Measurements from ENCODE around the gene EPM2AIP1.

EPM2AIP1 gene

DNA sequence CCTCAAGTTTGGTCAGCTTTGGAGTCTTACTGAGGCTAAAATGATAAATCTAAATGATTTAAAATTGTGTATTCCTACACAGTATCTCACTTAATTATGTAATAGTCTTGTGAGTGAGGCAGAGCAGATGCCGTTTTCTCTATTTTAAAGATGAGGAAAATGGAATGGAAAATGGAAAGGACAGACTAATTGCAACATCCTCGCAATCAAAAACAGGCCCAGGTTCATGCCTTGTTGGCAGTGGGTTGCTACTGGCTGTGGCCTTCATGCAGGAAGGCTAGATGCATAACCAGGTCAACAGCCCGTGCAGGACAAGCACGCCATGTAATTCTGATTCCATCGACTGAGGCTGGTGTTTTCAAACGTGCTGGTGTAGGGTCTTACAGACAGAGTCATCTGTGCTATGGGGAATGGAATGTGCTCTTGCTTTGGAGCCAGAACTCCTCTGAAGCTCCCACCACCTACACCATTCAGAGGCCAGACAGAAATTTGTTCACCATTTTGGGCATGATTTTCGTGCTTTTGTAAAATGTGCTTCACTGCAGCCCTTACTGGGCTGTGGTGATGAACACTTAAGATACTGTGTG is 38.3 kb upstream of the EPM2AIP1 start:
- no peak for DNase-seq (ENCODE audit: extremely low read depth, low read depth)
- TF ChIP-seq, protein P1, sequence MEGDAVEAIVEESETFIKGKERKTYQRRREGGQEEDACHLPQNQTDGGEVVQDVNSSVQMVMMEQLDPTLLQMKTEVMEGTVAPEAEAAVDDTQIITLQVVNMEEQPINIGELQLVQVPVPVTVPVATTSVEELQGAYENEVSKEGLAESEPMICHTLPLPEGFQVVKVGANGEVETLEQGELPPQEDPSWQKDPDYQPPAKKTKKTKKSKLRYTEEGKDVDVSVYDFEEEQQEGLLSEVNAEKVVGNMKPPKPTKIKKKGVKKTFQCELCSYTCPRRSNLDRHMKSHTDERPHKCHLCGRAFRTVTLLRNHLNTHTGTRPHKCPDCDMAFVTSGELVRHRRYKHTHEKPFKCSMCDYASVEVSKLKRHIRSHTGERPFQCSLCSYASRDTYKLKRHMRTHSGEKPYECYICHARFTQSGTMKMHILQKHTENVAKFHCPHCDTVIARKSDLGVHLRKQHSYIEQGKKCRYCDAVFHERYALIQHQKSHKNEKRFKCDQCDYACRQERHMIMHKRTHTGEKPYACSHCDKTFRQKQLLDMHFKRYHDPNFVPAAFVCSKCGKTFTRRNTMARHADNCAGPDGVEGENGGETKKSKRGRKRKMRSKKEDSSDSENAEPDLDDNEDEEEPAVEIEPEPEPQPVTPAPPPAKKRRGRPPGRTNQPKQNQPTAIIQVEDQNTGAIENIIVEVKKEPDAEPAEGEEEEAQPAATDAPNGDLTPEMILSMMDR (IDR thresholded peaks at IDR 0.05; ENCODE audit: low read depth, low read length): no peak

DNA sequence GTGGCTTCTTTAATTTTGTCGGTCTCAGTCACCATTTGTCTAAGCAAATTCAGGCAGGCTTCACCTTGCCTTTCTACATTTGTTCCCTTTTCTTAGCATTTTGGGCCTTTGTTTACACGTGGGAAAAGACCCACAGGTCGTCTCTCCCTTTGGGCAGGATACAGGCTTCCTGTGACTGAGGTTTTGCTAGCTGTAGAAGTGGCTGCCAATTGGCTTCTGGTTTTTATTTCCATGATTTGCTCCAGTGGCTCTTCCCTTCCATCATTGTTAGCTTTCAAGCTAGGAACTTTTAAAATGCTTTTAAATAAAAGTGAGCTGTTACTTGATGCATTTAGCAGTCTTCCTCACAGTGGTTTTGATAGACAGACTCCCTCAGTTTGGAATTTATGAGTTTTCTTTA is 37.7 kb upstream of the EPM2AIP1 start:
- TF ChIP-seq, protein P1 (IDR thresholded peaks at IDR 0.05; ENCODE audit: low read depth, low read length): no peak
- DNase-seq (ENCODE audit: extremely low read depth, low read depth): no peak

DNA sequence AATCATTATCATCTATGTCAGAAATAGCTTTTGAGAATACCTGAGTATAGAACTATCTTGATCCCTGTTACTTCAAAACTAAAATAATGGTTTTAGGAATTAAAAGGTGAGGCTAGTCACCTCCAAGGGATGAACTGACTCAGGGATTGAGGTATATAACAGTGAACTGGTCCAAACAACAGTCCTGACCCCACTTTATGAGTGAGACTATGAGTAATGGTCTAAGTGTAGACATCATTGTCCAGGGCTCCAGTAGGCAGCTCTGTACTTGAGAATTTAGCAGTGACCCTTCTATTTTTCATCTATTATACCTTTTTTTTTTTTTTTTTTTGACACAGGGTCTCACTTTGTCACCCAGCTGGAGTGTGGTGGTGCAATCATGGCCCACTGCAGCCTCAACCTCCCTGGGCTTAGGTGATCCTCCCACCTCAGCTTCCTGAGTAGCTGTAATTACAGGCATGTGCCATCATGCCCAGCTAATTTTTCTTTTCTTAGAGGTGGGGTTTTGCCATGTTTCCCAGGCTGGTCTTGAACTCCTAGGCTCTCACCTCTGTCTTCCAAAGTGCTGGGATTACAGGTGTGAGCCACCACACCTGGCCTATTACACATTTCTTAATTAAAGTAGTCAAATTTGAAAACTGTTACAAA is 36.7 kb upstream of the EPM2AIP1 start:
- DNase-seq (ENCODE audit: extremely low read depth, low read depth): no peak
- TF ChIP-seq, protein P1 (IDR thresholded peaks at IDR 0.05; ENCODE audit: low read depth, low read length): no peak

DNA sequence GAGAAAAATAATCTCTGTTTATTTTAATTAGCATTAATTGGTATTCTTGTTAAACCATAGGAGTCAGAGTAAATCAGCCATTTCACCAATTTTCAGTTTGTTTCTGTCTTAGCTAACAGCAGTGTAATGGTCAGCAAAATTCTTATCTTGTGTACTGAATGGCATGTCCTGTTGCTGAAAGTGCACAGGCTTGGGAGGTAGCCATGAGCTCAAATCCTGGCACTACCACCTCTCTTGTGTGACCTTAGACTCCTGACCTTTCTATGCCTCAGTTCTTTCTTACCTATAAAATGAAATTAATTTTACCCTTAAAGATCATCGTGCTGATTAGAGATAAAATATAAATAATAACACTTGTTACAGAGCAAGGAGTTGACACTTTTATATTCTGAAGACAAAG is 36.2 kb upstream of the EPM2AIP1 start:
- DNase-seq (ENCODE audit: extremely low read depth, low read depth): no peak
- TF ChIP-seq, protein P1 (IDR thresholded peaks at IDR 0.05; ENCODE audit: low read depth, low read length): no peak

DNA sequence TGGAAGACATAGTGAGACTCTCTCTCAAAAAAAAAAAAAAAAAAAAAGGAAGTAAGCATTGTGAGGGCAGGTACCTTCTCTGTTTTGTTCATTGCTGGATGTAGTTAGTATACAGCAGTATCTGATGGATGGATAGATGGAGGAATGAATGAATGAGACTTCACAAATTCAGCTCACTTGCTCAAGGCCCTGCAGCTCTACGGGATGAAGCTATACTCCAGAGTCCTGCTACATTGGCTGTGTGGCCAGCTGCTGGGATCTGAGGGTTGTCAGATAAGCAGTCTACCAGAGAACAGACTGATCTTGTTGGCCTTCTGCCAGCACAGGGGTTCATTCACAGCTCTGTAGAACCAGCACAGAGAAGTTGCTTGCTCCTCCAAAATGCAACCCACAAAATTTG is 35.4 kb upstream of the EPM2AIP1 start:
- no peak for DNase-seq (ENCODE audit: extremely low read depth, low read depth)
- TF ChIP-seq, protein P1 (IDR thresholded peaks at IDR 0.05; ENCODE audit: low read depth, low read length): no peak

DNA sequence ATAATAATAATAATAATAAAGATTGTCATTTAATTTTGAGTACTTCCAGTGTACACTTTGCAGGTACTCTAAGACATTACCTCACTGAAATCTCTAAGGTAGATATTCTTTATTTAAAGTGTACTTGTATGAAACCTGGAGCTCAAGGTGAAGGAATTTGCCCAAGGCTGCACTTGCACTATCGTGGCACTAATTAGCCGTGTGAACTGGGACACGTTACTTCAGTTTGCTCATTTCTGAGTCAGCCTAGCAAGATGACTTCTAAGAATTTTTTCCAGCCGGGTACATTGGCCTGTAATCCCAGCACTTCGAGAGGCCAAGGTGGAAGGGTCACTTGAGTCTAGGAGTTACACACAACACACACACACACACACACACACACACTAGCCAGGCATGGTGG is 33.9 kb upstream of the EPM2AIP1 start:
- TF ChIP-seq, protein P1 (IDR thresholded peaks at IDR 0.05; ENCODE audit: low read depth, low read length): no peak
- DNase-seq (ENCODE audit: extremely low read depth, low read depth): no peak

DNA sequence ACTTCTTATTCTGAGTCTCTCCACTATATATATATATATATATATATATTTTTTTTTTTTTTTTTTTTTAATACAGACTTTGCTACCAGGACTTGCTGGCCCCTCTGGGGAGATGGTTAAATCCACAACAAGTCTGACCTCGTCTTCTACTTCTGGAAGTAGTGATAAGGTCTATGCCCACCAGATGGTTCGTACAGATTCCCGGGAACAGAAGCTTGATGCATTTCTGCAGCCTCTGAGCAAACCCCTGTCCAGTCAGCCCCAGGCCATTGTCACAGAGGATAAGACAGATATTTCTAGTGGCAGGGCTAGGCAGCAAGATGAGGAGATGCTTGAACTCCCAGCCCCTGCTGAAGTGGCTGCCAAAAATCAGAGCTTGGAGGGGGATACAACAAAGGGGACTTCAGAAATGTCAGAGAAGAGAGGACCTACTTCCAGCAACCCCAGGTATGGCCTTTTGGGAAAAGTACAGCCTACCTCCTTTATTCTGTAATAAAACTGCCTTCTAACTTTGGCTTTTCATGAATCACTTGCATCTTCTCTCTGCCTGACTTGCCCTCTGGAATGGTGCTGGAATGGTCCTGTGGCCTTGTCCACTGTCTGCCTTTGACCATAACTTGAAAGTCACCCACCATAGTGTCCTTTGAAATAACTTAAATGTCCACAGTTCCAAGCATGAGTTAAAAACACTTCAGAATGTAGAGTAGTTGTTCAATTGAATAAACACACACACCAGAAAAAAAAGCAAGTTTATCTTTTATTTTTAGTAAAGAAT is 32.8 kb upstream of the EPM2AIP1 start:
- TF ChIP-seq, protein P1 (IDR thresholded peaks at IDR 0.05; ENCODE audit: low read depth, low read length): no peak
- no peak for DNase-seq (ENCODE audit: extremely low read depth, low read depth)

Data from AG09319 (cell line).